ENCODE results near the gene TSFM.

TSFM gene

GRCh38 chr12:57753756-57754337 is 28.7 kb upstream of the TSFM start:
- DNase-seq = no peak
- peaks cover 4% of the 10 kb centered on the region for H3K27me3 Mint-ChIP-seq
- H3K27ac Mint-ChIP-seq = peak overlapping the region; percentile 81
- CTCF ChIA-PET = no interaction called here
- H3K4me1 Mint-ChIP-seq = peaks cover 65% of the 10 kb centered on the region
- H3K9me3 Mint-ChIP-seq = no peaks in the 10 kb centered on the region
- H3K4me3 Mint-ChIP-seq = peak overlapping the region; percentile 80
- peaks cover 36% of the 10 kb centered on the region for H3K36me3 Mint-ChIP-seq

- H3K27me3 Mint-ChIP-seq = peaks cover 4% of the 10 kb centered on the region
- H3K27ac Mint-ChIP-seq = peak within 1 kb of the TSS; percentile 81
- H3K36me3 Mint-ChIP-seq = peaks cover 34% of the 10 kb centered on the region
- peak within 1 kb of the TSS; percentile 81 for H3K4me3 Mint-ChIP-seq
- peak; percentile 94 for DNase-seq
- H3K9me3 Mint-ChIP-seq = no peaks in the 10 kb centered on the region
- CTCF ChIA-PET = interaction anchor here (2.4 kb wide), 1 partner anchor 145 kb away, joined by 7 read pairs; no protein-coding TSS in a partner anchor
- peaks cover 70% of the 10 kb centered on the region for H3K4me1 Mint-ChIP-seq
These were observed 28.0 kb upstream of the TSFM start, which contains the start of gene MARCHF9 for GRCh38 chr12:57754411-57755193. Gene MARCHF9 (plus strand): TSS chr12:57755103. CDS start chr12:57755529, 426 bp downstream.

- DNase-seq = no peak
- peaks cover 36% of the 10 kb centered on the region for H3K36me3 Mint-ChIP-seq
- CTCF ChIA-PET = interaction anchor here (2.4 kb wide), 1 partner anchor 144 kb away, joined by 7 read pairs; no protein-coding TSS in a partner anchor
- peaks cover 72% of the 10 kb centered on the region for H3K4me1 Mint-ChIP-seq
- peak overlapping the region; percentile 80 for H3K4me3 Mint-ChIP-seq
- H3K9me3 Mint-ChIP-seq = no peaks in the 10 kb centered on the region
- H3K27ac Mint-ChIP-seq = no peak overlapping the region
- peaks cover 4% of the 10 kb centered on the region for H3K27me3 Mint-ChIP-seq
These were observed 27.5 kb upstream of the TSFM start for GRCh38 chr12:57755194-57755453.

- peaks cover 66% of the 10 kb centered on the region for H3K4me1 Mint-ChIP-seq
- CTCF ChIA-PET = interaction anchor here (0.6 to 2.4 kb wide), 19 partner anchors 9 to 1935 kb away, joined by 3 to 19 read pairs (median 6); partner anchors contain the start of genes CYP27B1, DDIT3, EEF1AKMT3 and METTL1
- peaks cover 32% of the 10 kb centered on the region for H3K36me3 Mint-ChIP-seq
- H3K9me3 Mint-ChIP-seq = no peaks in the 10 kb centered on the region
- H3K27me3 Mint-ChIP-seq = peaks cover 4% of the 10 kb centered on the region
- peak overlapping the region; percentile 81 for H3K4me3 Mint-ChIP-seq
- DNase-seq = peak; percentile 54
- peak overlapping the region; percentile 70 for H3K27ac Mint-ChIP-seq
These were observed 26.9 kb upstream of the TSFM start for GRCh38 chr12:57755454-57756372.

GRCh38 chr12:57756406-57757341 is 25.9 kb upstream of the TSFM start:
- peaks cover 4% of the 10 kb centered on the region for H3K27me3 Mint-ChIP-seq
- peaks cover 56% of the 10 kb centered on the region for H3K4me1 Mint-ChIP-seq
- peak; percentile 77 for DNase-seq
- H3K27ac Mint-ChIP-seq = peak overlapping the region; percentile 70
- H3K4me3 Mint-ChIP-seq = peak overlapping the region; percentile 81
- peaks cover 23% of the 10 kb centered on the region for H3K36me3 Mint-ChIP-seq
- CTCF ChIA-PET = interaction anchor here (0.7 to 2.4 kb wide), 21 partner anchors 8 to 236 kb away, joined by 3 to 19 read pairs (median 6); partner anchors contain the start of genes CYP27B1, DDIT3, EEF1AKMT3 and METTL1
- H3K9me3 Mint-ChIP-seq = no peaks in the 10 kb centered on the region

- no peak for DNase-seq
- peaks cover 4% of the 10 kb centered on the region for H3K27me3 Mint-ChIP-seq
- H3K4me1 Mint-ChIP-seq = peaks cover 47% of the 10 kb centered on the region
- peaks cover 19% of the 10 kb centered on the region for H3K36me3 Mint-ChIP-seq
- no peak overlapping the region for H3K4me3 Mint-ChIP-seq
- H3K9me3 Mint-ChIP-seq = no peaks in the 10 kb centered on the region
- CTCF ChIA-PET = interaction anchor here (2.3 kb wide), 1 partner anchor 139 kb away, joined by 9 read pairs; no protein-coding TSS in a partner anchor
- peak overlapping the region; percentile 4 for H3K27ac Mint-ChIP-seq
These were observed 24.8 kb upstream of the TSFM start for GRCh38 chr12:57757771-57758170.

- DNase-seq = no peak
- Mint-ChIP-seq H3K9me3 (no peaks in the 10 kb centered on the region), H3K27me3 (peaks cover 8% of the 10 kb centered on the region), H3K36me3 (peaks cover 19% of the 10 kb centered on the region), H3K27ac (no peak overlapping the region), H3K4me1 (peaks cover 40% of the 10 kb centered on the region), H3K4me3 (no peak overlapping the region)
- CTCF ChIA-PET = interaction anchor here (0.8 to 2.4 kb wide), 17 partner anchors 9 to 149 kb away, joined by 3 to 26 read pairs (median 4); partner anchors contain the start of genes CYP27B1, EEF1AKMT3 and METTL1
These were observed 23.8 kb upstream of the TSFM start for GRCh38 chr12:57758552-57759359.

GRCh38 chr12:57759360-57759980 is 23.1 kb upstream of the TSFM start:
- H3K4me3 Mint-ChIP-seq = no peak overlapping the region
- CTCF ChIA-PET = interaction anchor here (0.6 to 2.4 kb wide), 19 partner anchors 9 to 672 kb away, joined by 3 to 26 read pairs (median 3); partner anchors contain the start of genes CYP27B1, EEF1AKMT3 and METTL1
- peaks cover 39% of the 10 kb centered on the region for H3K4me1 Mint-ChIP-seq
- H3K9me3 Mint-ChIP-seq = no peaks in the 10 kb centered on the region
- H3K27me3 Mint-ChIP-seq = peaks cover 15% of the 10 kb centered on the region
- peak; percentile 61 for DNase-seq
- H3K27ac Mint-ChIP-seq = no peak overlapping the region
- peaks cover 19% of the 10 kb centered on the region for H3K36me3 Mint-ChIP-seq

- CTCF ChIA-PET = interaction anchor here (0.9 to 2.4 kb wide), 5 partner anchors 14 to 147 kb away, joined by 3 to 26 read pairs (median 4); no protein-coding TSS in a partner anchor
- peaks cover 25% of the 10 kb centered on the region for H3K27me3 Mint-ChIP-seq
- no peaks in the 10 kb centered on the region for H3K9me3 Mint-ChIP-seq
- no peak for DNase-seq
- H3K36me3 Mint-ChIP-seq = peaks cover 19% of the 10 kb centered on the region
- no peak overlapping the region for H3K4me3 Mint-ChIP-seq
- no peak overlapping the region for H3K27ac Mint-ChIP-seq
- H3K4me1 Mint-ChIP-seq = peaks cover 45% of the 10 kb centered on the region
These were observed 22.1 kb upstream of the TSFM start for GRCh38 chr12:57760347-57760982.

- no peak overlapping the region for H3K4me3 Mint-ChIP-seq
- H3K9me3 Mint-ChIP-seq = no peaks in the 10 kb centered on the region
- peaks cover 34% of the 10 kb centered on the region for H3K27me3 Mint-ChIP-seq
- CTCF ChIA-PET = interaction anchor here (1.0 to 3.9 kb wide), 3 partner anchors 13 to 144 kb away, joined by 3 to 26 read pairs (median 3); no protein-coding TSS in a partner anchor
- H3K36me3 Mint-ChIP-seq = peaks cover 19% of the 10 kb centered on the region
- peak overlapping the region; percentile 70 for H3K27ac Mint-ChIP-seq
- DNase-seq = no peak
- peaks cover 50% of the 10 kb centered on the region for H3K4me1 Mint-ChIP-seq
These were observed 21.1 kb upstream of the TSFM start for GRCh38 chr12:57761391-57761998.

- DNase-seq = no peak
- Mint-ChIP-seq H3K9me3 (no peaks in the 10 kb centered on the region), H3K27me3 (peaks cover 41% of the 10 kb centered on the region), H3K27ac (no peak overlapping the region), H3K4me3 (no peak overlapping the region), H3K4me1 (peaks cover 49% of the 10 kb centered on the region), H3K36me3 (peaks cover 15% of the 10 kb centered on the region)
- CTCF ChIA-PET = interaction anchor here (1.0 to 3.9 kb wide), 2 partner anchors 92 to 143 kb away, joined by 3 to 26 read pairs; no protein-coding TSS in a partner anchor
These were observed 20.1 kb upstream of the TSFM start for GRCh38 chr12:57762463-57762862.

Measured in activated naive CD4-positive, alpha-beta T cell treated with anti-CD3 and anti-CD28 coated beads, Interleukin-2, amount 10 ng/mL, durations not matched to agents 7 days and 5 days (primary cell).